ENCODE results near the gene ZC2HC1B.

- TF ChIP-seq CTCF (IDR thresholded peaks at IDR 0.05) = no peak
- no peak for TF ChIP-seq POLR2A (IDR thresholded peaks at IDR 0.05)
These were observed 18.2 kb downstream of the ZC2HC1B start for GRCh38 chr6:143882401-143882930.
